B cell (primary cell): ENCODE measurements around the gene GCKR.

Source experiments
- CTCF ChIP-seq: fragments of 200-600 bp; IDR thresholded peaks from one replicate; pipeline ENCODE4 v1.8.0; 2022; ENCODE audit warnings: antibody characterized with exemption, mild to moderate bottlenecking
- EZH2 ChIP-seq: IDR thresholded peaks from 2 replicates; pipeline ENCODE4 v1.6.1; 2012; ENCODE audit warnings: borderline replicate concordance, low read depth, mild to moderate bottlenecking, moderate library complexity, low read length; ENCODE audit not compliant: insufficient read depth, poor library complexity, severe bottlenecking

- TF ChIP-seq EZH2: no peak
- TF ChIP-seq CTCF: no peak
These were observed 741 bp upstream of the GCKR start for GRCh38 chr2:27495840-27496356.
